Measurements from ENCODE around the gene ATG16L2.

ATG16L2 gene

DNA sequence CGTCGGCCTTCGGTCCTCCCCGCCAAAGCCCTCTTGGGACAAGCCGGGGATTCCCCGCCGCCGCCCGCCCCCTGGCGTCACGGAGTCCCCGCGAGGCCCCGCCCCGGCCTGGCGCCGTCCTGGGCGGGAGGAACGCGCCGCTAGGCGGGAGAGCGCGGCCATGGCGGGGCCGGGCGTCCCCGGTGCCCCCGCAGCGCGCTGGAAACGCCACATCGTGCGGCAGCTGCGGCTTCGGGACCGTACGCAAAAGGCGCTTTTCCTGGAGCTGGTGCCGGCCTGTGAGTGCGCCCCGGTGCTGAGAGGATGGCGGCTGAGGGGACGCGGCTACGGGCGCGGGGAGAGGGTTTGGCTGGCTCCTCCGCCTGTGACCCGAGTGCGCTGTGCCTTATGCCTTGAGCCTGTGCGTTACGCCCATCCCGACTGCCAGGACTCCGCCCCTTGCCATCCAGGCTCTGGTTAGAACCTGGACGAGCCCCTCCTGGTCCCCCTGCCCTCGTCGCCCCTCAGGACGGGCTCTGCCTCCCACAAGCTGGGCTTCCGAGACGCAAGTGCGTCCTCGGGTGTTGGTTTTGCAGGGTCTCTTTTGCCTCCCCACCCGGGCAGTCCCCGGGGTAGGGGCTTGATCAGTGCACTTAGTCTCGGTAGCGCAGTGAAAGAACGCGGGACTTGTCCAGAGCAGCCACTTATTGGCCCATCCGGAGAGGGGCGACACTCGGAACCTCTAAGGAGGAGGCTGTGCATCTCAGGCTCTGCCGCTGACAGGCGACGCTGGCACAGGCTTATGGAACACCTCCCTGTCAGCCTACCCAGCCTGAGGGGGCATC is at the start of gene ATG16L2:
ATG16L2 (plus strand) TSS at position 126 of the 824 bp plus-strand sequence; CDS start at position 161, 35 bp downstream.
- DNase-seq: peak; percentile 99

DNA sequence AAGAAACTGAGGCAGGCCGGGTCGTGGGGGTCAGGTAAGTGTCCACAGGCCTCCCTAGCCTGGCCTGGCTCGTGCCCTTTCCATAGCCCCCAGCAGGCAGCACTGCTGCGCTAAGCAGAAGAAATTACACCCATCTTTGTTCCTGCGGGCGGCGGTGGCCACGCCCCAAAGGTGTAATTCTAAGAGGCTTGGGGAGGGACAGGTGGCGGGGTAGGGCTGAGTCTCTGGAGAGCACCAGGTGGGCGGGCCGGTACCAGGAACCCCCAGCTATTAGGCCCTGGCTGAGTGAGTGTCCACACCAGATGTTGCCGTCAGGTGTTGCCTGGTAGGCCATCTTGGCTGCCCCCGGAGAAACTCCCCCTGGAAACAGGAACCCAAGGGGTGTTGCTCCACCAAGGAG is 49.7 kb upstream of the ATG16L2 start:
- peak; percentile 94 for DNase-seq

DNA sequence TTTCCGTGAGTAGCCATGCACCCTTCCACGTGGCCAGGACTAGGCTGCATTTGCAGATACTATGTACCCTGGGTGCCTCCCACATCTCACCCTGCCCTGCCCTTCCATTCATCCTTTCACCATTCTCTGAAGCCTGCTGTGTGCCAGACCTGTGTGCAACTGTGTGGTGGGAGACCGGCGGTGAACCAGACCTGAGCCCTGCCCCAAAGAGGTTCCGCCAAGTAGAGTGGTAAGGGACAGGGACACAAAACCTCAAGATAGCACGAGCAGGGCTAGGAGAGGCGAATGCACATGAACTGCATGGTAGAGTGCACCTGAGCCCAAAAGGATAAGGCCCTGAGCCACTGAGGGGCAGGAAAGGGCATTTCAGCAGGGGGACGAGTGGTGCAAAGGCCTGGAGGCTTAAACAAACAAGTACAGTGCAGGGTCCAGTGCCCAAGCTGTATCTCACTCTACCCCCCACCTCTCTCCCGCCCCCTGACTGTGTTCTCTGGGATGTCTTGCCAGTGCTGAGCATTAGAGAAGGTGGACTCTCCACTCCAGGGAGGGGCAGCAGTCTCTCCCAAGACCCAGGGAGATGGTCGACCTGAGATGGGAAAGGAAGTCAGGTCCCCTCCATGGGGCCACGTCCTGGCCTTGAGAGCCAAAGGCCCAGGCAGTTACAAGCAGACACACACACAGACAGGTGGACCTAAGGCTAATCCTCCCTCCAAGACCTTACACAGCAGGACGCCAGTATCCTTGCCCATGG is 47.9 kb upstream of the ATG16L2 start:
- no peak for DNase-seq

GRCh38 chr11:72767203-72768062 is 46.8 kb upstream of the ATG16L2 start:
- DNase-seq: no peak

- DNase-seq: no peak
Measured at GRCh38 chr11:72768581-72768980, 45.6 kb upstream of the ATG16L2 start.

- DNase-seq: no peak
Measured at GRCh38 chr11:72769680-72770079, 44.5 kb upstream of the ATG16L2 start.

GRCh38 chr11:72770799-72771198 is 43.4 kb upstream of the ATG16L2 start:
- DNase-seq: no peak

- peak; percentile 56 for DNase-seq
Measured at GRCh38 chr11:72771507-72771906, 42.7 kb upstream of the ATG16L2 start.

DNA sequence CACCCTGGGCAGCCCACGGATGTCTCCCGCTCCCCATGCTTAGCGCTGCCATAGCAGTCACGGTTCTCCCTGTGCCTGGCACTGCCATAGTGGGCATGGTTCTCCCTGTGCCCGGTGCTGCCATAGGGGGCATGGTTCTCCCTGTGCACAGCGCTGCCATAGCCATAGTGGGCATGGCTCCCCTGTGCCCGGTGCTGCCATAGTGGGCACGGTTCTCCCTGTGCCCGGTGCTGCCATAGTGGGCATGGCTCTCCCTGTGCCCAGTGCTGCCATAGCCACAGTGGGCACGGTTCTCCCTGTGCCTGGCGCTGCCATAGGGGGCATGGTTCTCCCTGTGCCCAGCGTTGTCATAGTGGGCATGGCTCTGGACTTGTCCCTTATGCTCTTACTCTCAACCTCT is 42.2 kb upstream of the ATG16L2 start:
- no peak for DNase-seq

DNA sequence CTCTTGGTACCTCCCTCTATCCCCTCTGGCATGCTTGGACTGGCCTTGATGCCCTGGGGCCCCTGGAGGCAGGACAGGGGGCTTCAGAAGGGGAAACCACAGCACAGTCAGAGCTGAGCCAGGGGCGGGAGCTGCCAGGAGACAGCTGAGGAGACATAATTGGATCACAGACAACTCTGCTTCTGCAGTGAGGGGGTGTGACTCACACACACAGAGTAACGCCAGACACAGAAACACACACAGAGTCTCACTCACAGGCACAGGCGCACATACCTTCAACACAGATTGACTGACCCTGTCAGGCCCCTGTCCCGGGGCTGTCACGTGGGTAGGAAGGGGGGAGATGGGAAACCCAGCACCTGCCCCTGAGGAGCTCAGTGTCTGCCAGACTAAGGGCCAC is 40.9 kb upstream of the ATG16L2 start:
- no peak for DNase-seq

DNA sequence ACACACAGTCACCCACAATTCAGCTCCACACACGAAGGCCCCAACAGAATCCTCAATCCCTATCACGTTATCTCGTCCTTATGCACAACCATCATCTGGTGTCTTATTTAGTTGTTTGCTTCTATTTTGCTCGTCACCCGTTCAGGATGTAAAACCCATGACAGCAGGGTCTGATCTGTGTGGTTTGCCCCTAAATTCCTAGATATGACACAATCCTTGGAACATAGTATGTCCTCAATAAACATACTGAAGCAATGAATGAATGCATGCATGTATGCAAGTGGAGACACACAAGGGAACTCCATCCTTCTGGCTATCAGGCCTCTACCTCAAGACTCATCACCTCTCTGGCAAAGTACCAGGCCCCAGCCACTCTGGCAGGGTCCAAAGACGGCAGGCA is 40.5 kb upstream of the ATG16L2 start:
- DNase-seq: no peak

- no peak for DNase-seq
Measured at GRCh38 chr11:72774499-72774898, 39.7 kb upstream of the ATG16L2 start.

DNA sequence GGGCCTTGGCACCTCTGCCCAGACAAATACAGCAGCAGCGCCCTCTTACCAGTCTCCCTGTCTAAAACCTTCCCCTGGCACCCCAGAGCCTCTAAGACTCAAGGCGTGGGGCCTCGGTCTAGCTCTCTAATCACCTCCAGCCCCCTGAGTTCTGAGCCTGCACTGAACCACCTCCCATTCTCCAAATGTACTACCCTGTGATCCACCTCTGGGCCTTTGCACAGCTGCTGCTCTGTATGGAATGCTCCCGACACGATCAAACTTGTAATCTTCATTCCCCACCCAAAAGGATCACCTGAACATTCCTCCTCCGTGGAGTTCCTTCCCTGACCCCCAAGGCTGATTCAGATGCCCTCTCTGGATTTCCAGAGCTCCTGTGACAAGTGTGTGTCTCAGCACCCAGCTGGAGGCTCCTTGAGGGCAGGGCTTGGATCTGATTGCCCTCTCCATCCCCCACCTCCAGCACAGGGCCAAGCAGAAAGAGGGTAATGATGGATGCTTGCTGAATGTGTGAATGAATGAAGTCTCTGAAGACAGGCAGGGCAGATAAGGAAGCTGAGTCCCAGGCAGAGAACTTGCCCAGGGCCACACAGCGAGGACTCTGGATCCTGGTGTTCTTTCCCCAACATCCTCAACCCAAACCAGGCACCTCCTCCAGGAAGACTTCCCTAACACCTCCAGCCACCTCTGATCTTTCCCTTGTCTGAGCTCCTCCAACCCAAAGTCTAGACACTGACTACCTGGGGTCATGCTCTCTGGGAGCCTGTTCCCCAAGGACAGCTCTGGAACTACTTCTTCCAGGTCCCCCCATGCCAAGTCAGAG is 38.7 kb upstream of the ATG16L2 start:
- no peak for DNase-seq

- DNase-seq: no peak
Measured at GRCh38 chr11:72776117-72776843, 37.9 kb upstream of the ATG16L2 start.

GRCh38 chr11:72776844-72777754 is 37.1 kb upstream of the ATG16L2 start:
- DNase-seq: peak; percentile 80

DNA sequence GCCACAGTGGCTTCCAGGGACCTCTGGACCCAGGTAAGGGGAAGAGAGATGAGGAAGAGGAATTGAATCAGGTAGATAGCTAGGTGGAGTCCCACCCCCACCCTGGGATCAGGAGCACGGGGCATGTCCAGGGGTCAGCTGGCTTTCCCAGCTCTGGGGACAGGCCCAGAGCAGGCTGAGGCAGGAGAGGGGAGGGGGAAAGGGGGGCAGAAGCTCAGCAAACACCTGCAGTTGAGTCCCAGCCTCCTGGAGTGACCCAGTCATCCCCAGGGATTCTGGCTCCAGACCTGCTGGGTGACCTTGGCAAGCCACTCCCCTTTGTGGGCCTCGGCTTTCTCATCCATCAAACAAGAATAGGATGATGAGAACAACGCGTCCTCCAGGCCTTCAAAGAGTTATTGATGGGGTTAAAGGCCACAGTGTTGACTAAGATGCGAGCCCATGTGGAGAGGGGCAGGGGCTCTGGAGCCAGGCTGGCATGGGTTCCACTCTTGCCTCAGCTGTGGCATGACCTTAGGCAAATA is 36.4 kb upstream of the ATG16L2 start:
- DNase-seq: peak; percentile 85

- peak; percentile 85 for DNase-seq
Measured at GRCh38 chr11:72778535-72779494, 35.4 kb upstream of the ATG16L2 start.

DNA sequence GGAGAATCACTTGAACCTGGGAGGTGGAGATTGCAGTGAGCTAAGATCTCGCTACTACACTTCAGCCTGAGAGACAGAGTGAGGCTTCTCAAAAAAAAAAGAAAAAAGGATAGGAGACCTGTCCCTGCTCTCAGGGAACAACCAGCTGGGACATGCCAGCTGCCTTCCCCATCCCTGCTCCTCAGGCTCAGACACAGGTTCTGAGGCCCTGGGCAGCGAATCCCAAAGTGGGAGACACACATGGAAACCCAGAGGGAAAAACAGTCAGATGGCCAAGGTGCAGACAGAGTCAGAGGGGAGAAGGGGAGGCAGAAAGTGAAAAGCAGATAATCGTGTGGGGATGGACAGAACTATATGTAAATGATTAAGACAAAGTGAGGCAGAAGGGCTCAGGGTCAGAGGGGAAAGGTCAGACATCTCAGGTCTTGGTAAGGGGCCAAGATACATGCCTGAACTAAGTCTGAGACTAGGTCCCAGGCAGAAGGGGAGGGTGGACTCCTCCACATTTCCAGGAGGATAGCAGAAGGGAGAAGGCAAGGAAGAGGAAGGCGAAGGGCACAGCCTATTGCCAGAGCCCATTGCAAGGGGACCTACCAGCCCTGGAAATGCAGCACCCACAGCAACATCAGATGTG is 34.6 kb upstream of the ATG16L2 start:
- no peak for DNase-seq

Measured in DMS53 (cell line).